ENCODE measurements around the gene P2RY8.
A peak's percentile ranks its signal among the peaks of the same experiment; 100 is the strongest.
"Not testable (repeated sequence)": the region's sequence is repeated elsewhere in the genome, so short reads cannot be mapped to it uniquely, and the experiment has no call there.

The P2RY8 gene, protein sequence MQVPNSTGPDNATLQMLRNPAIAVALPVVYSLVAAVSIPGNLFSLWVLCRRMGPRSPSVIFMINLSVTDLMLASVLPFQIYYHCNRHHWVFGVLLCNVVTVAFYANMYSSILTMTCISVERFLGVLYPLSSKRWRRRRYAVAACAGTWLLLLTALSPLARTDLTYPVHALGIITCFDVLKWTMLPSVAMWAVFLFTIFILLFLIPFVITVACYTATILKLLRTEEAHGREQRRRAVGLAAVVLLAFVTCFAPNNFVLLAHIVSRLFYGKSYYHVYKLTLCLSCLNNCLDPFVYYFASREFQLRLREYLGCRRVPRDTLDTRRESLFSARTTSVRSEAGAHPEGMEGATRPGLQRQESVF

DNA sequence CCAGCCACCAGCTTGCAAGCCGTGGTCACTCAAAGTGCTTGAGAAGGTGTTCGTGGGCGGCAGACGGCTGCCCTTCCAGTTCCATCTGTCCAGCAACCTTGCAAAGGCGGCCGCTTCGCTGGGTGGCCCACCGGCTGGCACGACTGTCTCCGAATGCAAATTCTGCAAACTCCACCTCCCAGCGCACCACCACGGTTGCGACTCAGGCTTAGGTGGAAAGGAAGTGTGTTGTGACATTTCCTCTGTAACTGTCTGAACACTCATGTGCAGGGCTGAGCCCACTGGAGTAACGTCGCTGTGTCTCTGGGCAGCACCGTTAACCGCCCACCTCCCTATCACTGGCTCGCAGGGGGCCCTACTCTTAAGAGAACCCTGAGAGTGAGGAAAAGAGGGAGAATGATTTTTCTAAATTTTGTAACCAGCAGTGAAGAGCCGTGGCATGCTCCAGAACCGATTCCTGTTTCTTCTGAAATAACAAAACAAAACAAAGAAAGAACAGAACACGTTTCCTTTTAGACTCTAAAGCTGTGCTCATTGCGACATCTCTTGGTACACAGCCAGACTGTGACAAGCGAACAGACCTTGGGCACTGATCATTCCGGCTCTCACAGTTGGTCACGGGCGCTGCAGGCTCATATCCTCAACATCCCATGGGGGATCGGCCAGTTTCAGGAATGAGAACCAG lies at the start of gene P2RY8:
Gene P2RY8, minus strand, starts transcription at position 155 of the 685 bp plus-strand sequence. CDS start 70,627 bp downstream, outside the sequence.
- Mint-ChIP-seq H3K36me3 (no peaks in the 10 kb centered on the region), H3K27me3 (no peaks in the 10 kb centered on the region), H3K27ac (peak within 1 kb of the TSS; percentile 99), H3K4me3 (peak within 1 kb of the TSS; percentile 94), H3K9me3 (ENCODE audit: low read depth) (no peaks in the 10 kb centered on the region), H3K4me1 (ENCODE audit: low read depth) (peaks cover 33% of the 10 kb centered on the region)

DNA sequence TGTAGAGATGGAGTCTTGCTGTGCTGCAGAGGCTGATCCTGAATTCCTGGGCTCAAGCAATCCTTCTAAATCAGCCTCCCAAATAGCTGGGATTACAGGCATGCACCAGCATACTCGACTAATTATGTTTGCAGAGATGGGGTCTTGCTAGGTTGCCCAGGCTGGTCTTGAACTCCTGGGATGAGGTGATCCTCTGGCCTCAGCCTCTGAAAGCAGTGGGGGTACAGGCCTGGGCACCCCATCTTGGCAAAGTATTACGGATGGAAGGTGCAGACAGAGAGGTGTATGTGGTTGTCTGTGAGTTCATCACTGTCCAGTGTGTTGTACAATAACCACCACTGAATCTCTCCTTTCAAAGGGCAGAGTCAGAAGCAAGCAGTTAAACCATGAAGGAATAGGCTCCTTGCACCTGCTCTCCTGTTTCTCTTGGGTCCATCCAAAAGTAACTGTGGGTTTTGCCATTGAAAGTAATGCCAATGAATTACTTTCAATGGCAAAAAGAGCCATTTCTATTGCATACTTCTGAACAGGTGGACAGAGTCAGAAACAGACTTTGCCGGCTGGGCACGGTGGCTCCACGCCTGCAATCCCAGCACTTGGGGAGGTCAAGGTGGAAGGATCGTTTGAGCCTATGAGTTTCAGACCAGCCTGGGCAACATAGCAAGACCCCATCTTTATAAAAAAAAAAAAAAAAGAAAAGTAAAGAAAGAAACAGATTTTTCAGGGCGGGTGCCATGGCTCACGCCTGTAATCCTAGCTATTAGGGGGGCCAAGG lies 47.4 kb upstream of the P2RY8 start:
- H3K4me3 Mint-ChIP-seq = no peak overlapping the region
- no peak overlapping the region for H3K27ac Mint-ChIP-seq
- H3K9me3 Mint-ChIP-seq (ENCODE audit: low read depth) = no peaks in the 10 kb centered on the region
- H3K4me1 Mint-ChIP-seq (ENCODE audit: low read depth) = peaks cover 31% of the 10 kb centered on the region
- no peaks in the 10 kb centered on the region for H3K36me3 Mint-ChIP-seq
- H3K27me3 Mint-ChIP-seq = no peaks in the 10 kb centered on the region

DNA sequence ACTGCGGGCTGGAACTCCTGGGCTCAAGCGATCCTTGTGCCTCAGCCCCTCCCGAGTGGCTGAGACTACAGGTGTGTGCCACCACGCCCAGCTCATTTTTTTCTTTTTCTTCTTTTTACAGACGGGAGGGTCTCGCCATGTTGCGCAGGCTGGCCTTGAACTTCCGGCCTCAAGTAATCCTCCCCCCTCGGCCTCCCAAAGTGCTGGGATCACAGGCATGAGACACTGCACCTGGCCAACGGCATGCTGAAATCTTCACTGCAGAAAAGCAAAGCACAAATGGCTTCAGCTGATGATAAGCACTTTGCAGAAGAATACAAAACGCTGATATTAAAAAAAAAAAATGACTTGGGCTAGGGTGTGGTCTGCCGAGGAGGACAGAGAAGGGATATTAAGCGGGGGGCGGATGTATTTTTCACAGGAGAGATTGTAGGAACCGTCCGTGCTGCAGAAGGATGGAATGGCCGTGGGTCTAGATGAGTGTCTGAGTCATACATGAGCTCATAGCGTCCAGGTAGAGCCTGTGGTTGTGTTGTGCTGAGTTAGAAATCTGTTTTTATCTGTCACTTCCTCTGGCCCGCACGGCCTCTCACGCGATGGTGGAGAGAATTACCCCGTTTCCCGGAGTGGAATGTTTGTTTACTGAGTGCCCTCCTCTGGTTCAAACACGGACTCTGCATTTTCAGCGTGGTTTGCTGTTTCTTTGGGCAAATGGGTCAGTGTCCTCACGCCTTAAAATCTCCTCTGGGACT lies 45.9 kb upstream of the P2RY8 start:
- Mint-ChIP-seq H3K4me3 (no peak overlapping the region), H3K36me3 (no peaks in the 10 kb centered on the region), H3K27me3 (no peaks in the 10 kb centered on the region), H3K27ac (peak overlapping the region; percentile 64), H3K4me1 (ENCODE audit: low read depth) (peaks cover 29% of the 10 kb centered on the region), H3K9me3 (ENCODE audit: low read depth) (no peaks in the 10 kb centered on the region)

DNA sequence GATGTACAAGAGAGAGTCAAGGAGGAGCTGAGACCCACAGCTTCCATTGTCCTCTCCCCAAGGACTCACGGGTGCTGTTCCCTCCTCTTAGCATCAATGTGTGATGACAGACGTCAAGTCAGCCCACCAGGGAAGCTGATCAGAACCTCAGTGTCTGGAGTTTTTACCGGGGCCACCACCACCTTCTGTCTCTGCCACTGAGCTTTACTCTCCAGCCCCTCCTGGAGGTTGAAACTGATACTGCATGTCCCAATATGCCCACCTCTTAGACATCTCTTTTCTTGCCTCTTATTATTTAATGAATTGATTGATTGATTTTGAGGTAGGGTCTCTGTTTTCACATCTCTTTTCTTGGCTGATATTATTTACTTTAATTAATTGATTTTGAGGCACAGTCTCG lies 44.1 kb upstream of the P2RY8 start:
- no peak overlapping the region for H3K27ac Mint-ChIP-seq
- H3K4me1 Mint-ChIP-seq (ENCODE audit: low read depth) = peaks cover 25% of the 10 kb centered on the region
- no peaks in the 10 kb centered on the region for H3K36me3 Mint-ChIP-seq
- no peak overlapping the region for H3K4me3 Mint-ChIP-seq
- no peaks in the 10 kb centered on the region for H3K9me3 Mint-ChIP-seq (ENCODE audit: low read depth)
- no peaks in the 10 kb centered on the region for H3K27me3 Mint-ChIP-seq

DNA sequence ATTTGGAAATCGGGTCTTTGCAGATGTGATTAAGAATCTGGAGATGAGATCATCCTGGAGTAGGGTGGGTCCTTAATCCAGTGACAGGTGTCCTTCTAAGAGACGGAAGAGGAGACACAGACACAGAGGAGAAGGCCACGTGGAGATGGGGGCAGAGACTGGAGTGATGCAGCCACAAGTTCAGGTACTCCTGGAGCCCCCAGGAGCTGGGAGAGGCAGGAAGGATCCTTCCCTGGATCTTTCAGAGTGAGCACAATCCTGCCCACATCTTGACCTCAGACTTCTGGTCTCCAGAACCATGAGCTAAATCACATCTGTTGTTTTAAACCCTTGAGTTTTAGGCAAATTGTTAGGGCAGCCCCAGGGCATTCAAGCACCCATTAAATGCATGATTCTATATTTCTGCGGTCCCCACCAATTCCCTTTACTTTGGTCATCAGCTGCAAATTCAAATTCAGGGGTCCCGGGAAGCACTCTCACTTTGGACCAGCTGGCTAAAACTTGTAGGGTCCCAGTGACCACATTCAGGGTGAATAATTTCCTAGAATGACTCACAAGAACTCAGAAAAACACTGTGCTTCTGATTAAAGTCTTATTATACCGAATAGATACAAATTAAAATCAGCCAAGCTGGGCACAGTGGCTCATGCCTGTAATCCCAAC lies 41.7 kb upstream of the P2RY8 start:
- Mint-ChIP-seq H3K4me3 (no peak overlapping the region), H3K27me3 (no peaks in the 10 kb centered on the region), H3K27ac (peak overlapping the region; percentile 16), H3K9me3 (ENCODE audit: low read depth) (no peaks in the 10 kb centered on the region), H3K4me1 (ENCODE audit: low read depth) (peaks cover 22% of the 10 kb centered on the region), H3K36me3 (no peaks in the 10 kb centered on the region)

DNA sequence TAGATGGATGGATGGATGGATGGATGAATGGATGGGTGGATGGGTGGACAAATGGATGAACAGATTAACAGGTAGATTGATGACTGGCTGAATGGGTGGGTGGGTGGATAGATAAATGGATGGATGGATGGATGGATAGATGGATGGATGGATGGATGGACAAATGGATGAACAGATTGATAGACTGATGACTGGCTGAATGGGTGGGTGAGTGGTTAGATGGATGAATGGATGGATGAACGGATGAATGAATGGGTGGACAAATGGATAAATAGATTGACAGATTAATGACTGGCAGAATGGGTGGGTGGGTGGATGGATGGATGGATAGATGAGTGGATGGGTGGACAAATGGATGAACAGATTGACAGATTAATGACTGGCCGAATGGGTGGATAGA lies 40.9 kb upstream of the P2RY8 start:
- H3K36me3 Mint-ChIP-seq = no peaks in the 10 kb centered on the region
- H3K4me1 Mint-ChIP-seq (ENCODE audit: low read depth) = peaks cover 16% of the 10 kb centered on the region
- no peaks in the 10 kb centered on the region for H3K9me3 Mint-ChIP-seq (ENCODE audit: low read depth)
- no peak overlapping the region for H3K27ac Mint-ChIP-seq
- no peak overlapping the region for H3K4me3 Mint-ChIP-seq
- no peaks in the 10 kb centered on the region for H3K27me3 Mint-ChIP-seq

DNA sequence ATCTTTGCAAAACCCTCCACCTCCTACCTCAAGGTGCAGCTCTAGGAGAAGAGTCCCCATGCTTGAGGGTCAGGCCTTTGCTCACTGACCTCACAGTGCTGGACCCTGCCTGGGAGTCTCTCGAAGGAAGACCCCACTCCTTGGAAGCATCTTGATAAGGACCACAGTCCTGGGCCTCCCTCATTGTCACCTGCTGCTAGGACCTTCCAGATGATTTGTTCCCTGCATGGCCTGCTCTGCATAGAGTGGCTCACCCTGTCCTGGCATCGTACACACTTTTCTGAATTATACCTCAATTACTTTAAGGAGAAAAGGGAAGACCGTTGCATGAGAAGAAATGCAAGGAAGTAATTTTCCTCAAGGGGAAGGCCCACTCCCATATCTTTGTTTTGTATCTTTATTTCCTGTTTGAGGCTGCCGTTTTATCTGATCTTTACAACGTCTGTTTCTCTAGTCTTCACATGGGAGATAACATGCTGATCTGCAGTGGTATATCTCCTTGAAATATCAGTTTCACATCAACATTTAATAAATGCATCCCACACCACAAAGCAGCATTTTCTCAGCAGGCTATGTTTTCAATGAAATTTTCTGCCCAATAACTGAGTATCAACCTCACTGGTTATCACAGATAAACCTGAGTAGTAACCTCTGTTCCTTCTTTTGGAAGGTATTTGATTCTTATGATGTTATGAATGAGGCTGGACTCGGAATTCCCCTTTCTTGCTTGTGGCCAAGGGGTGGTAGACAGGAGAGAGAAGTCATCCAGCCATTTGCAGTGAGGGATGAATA lies 39.4 kb upstream of the P2RY8 start:
- H3K36me3 Mint-ChIP-seq = no peaks in the 10 kb centered on the region
- peaks cover 14% of the 10 kb centered on the region for H3K4me1 Mint-ChIP-seq (ENCODE audit: low read depth)
- no peak overlapping the region for H3K4me3 Mint-ChIP-seq
- no peaks in the 10 kb centered on the region for H3K27me3 Mint-ChIP-seq
- H3K27ac Mint-ChIP-seq = no peak overlapping the region
- no peaks in the 10 kb centered on the region for H3K9me3 Mint-ChIP-seq (ENCODE audit: low read depth)

DNA sequence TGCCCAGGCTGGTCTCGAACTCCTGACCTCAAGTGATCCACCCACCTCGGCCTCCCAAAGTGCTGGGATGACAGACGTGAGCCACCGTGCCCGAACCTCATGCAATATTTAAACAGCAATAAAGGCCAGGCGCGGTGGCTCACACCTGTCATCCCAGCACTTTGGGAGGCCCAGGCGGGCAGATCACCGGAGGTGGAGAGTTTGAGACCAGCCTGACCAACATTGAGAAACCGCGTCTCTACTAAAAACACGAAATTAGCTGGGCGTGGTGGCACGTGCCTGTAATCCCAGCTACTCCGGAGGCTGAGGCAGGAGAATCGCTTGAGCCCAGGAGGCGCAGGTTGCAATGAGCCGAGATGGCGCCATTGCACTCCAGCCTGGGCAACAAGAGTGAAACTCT lies 37.2 kb upstream of the P2RY8 start:
- H3K36me3 Mint-ChIP-seq; H3K27ac Mint-ChIP-seq; H3K4me3 Mint-ChIP-seq; H3K9me3 Mint-ChIP-seq (ENCODE audit: low read depth); H3K27me3 Mint-ChIP-seq: not testable (repeated sequence)
- H3K4me1 Mint-ChIP-seq (ENCODE audit: low read depth) = peaks cover 18% of the 10 kb centered on the region

DNA sequence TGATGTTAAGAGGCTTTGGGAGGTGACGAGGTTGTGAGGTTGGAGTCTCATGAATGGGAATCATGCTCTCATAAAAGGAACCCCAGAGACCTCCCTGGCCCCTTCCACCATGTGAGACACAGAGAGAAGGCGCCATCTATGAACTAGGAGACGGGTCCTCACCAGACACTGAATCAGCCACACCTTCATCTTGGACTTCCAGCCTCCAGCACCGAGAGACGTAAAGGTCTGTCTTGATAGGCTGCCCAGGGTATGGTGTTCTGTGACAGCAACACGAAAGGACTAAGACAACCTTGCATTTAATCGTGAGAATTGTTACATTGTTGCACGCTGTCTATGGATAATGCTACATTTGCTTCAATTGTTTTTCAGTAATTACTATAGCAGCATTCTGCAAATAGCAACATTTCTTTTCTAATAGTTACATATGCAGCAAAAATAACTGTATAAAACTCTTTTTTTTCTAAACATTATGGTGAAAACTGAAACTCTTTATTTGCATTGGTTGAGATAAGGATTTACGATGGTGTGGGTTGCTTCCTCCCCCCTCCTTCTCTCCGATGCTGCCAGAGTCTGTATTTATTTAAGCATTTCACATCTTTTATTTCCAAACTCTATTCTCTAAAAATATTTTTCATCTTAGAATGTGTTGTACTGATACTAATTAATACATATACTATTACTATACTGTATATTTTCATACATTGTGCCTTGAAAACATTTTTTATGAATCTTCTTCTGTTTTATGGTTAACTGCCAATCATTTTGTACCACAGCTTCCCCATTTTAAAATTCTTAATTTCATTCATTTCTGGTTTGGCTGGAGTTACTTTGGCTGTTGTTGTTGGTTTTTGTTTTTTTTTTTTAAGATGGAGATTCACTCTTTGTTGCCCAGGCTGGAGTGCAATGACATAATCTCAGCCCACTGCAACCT lies 28.0 kb upstream of the P2RY8 start:
- peaks cover 45% of the 10 kb centered on the region for H3K4me1 Mint-ChIP-seq (ENCODE audit: low read depth)
- H3K27ac Mint-ChIP-seq = no peak overlapping the region
- H3K36me3 Mint-ChIP-seq = no peaks in the 10 kb centered on the region
- no peaks in the 10 kb centered on the region for H3K27me3 Mint-ChIP-seq
- no peak overlapping the region for H3K4me3 Mint-ChIP-seq
- H3K9me3 Mint-ChIP-seq (ENCODE audit: low read depth) = no peaks in the 10 kb centered on the region

DNA sequence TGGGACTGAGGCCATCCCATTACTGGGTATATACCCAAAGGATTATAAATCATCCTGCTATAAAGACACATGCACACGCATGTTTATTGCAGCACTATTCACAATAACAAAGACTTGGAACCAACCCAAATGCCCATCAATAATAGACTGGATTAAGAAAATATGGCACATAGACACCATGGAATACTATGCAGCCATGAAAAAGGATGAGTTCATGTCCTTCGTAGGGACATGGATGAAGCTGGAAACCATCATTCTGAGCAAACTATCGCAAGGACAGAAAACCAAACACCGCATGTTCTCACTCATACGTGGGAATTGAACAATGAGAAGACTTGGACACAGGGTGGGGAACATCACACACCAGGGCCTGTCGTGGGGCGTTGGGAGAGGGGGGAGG lies 27.1 kb upstream of the P2RY8 start:
- H3K4me1 Mint-ChIP-seq (ENCODE audit: low read depth) = peaks cover 49% of the 10 kb centered on the region
- H3K9me3 Mint-ChIP-seq (ENCODE audit: low read depth); H3K36me3 Mint-ChIP-seq; H3K4me3 Mint-ChIP-seq; H3K27me3 Mint-ChIP-seq; H3K27ac Mint-ChIP-seq: not testable (repeated sequence)

DNA sequence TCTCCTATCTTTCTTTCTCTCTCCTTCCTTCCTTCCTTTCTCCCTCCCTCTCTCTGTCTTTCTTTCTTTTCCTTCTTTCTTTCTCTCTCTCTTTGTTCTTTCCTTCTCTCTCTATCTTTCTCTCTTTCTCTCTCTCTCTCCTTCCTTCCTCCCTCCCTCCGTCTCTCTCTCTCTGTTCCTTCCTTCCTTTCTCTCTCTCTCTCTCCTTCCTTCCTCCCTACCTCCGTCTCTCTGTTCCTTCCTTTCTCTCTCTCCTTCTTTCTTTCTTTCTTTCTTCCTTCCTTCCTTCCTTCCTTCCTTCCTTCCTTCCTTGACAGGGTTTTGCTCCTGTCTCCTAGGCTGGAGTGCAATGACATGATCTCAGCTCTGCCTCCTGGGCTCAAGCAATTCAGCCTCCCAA lies 24.2 kb upstream of the P2RY8 start:
- Mint-ChIP-seq H3K4me3 (peak overlapping the region; percentile 18), H3K36me3 (no peaks in the 10 kb centered on the region), H3K27ac (peak overlapping the region; percentile 23), H3K4me1 (ENCODE audit: low read depth) (peaks cover 55% of the 10 kb centered on the region), H3K27me3 (no peaks in the 10 kb centered on the region), H3K9me3 (ENCODE audit: low read depth) (no peaks in the 10 kb centered on the region)

DNA sequence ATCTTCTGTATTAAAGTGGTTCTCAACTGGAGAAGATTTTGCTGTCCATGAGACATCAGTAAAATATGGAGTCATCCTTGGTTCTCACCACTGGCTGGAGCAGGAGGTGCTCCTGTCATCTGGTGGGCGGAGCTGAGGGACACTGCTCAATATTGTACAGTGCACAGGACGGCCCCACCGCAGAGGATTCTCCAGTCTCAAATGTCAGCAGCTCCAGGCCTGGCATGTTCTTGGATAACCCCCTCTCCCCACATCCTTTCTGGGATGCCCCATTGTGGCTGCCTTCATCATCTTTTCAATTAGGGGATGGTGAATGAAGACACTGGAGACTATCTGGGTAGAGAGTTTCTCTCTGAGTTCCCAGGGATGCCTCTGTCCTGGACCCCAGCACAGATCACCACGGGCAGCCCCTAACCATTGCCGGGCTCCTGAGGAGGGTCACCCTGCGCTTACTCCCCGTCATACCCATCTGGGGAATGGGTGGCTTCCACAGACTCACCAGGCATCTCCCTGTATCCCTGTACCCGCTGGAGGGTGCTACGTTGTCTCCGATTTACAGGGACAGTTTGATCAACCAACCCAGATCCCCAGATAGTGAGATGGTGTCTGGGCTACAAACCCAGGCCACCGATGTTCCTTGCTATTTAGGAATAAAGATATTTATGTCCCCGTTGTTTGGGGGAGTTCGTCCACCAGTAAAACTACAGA lies 21.9 kb upstream of the P2RY8 start:
- Mint-ChIP-seq H3K27me3 (no peaks in the 10 kb centered on the region), H3K4me3 (no peak overlapping the region), H3K27ac (no peak overlapping the region), H3K4me1 (ENCODE audit: low read depth) (peaks cover 60% of the 10 kb centered on the region), H3K36me3 (peaks cover 3% of the 10 kb centered on the region), H3K9me3 (ENCODE audit: low read depth) (peaks cover 6% of the 10 kb centered on the region)
